Measurements from ENCODE around the gene TLR6.

DNA sequence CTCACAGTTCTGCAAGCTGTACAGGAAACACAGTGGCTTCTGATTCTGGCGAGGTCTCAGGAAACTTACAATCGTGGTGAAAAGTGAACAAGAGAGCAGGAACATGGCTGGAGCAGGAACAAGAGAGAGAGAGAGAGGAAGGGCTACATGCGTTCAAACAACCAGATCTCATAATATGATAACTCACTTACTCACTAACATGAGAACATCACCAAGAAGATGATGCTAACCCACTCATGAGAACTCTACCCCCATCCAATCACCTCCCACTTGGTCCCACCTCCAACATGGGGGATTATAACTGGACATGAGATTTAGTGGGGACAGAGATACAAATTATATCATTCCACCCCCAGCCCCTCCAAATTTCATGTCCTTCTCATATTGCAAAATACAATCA is 42.2 kb downstream of the TLR6 start:
- TF ChIP-seq, protein P1, sequence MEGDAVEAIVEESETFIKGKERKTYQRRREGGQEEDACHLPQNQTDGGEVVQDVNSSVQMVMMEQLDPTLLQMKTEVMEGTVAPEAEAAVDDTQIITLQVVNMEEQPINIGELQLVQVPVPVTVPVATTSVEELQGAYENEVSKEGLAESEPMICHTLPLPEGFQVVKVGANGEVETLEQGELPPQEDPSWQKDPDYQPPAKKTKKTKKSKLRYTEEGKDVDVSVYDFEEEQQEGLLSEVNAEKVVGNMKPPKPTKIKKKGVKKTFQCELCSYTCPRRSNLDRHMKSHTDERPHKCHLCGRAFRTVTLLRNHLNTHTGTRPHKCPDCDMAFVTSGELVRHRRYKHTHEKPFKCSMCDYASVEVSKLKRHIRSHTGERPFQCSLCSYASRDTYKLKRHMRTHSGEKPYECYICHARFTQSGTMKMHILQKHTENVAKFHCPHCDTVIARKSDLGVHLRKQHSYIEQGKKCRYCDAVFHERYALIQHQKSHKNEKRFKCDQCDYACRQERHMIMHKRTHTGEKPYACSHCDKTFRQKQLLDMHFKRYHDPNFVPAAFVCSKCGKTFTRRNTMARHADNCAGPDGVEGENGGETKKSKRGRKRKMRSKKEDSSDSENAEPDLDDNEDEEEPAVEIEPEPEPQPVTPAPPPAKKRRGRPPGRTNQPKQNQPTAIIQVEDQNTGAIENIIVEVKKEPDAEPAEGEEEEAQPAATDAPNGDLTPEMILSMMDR (IDR thresholded peaks at IDR 0.05 in 2 of 3, conservative IDR thresholded peaks at IDR 0.05 in 1 of 3; ENCODE audit: borderline replicate concordance in 1 of 3, insufficient read depth in 1 of 3, low read depth in 2 of 3, low read length in 2 of 3): no peak
- no peak for TF ChIP-seq POLR2AphosphoS5 (IDR thresholded peaks at IDR 0.05; ENCODE audit: low read depth, low read length)
